ENCODE data around the gene ABCA1. TPM values are rescaled to one million over a fixed set of nuclear protein-coding genes. Genes with fewer than 3 reads are reported as not detected.

Gene ABCA1
- total RNA-seq, 1 donor: 73.1 TPM

DNA sequence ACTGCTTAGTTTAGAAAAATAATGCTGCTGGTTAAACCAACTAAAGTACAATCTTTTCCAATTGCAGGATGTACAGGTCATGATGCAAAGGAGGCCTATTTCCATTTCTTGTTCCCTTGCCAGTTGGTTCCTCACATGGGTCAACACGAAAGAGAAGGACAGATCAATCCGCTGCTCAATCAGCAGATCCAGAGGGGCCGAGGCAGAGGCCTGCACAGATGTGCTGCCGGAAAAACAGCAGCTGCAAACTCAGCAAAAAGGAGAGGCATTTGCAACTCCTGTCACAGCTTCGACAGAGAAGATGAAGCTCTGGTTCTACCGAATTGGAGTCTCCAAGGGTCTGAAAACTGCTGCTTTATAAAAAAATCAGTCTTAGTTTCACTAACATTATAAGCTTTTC is 94.3 kb downstream of the ABCA1 start:
- no peak for DNase-seq (ENCODE audit: insufficient read length, low spot score, missing footprints)
- H3K79me2 ChIP-seq (ENCODE audit: insufficient read depth, low read length): no peaks in the 10 kb centered on the region
- H3K4me1 ChIP-seq (ENCODE audit: insufficient read depth, low read length): peaks cover 35% of the 10 kb centered on the region
- no peaks in the 10 kb centered on the region for H4K20me1 ChIP-seq (ENCODE audit: insufficient read depth, low read length)
- TF ChIP-seq, protein P1, sequence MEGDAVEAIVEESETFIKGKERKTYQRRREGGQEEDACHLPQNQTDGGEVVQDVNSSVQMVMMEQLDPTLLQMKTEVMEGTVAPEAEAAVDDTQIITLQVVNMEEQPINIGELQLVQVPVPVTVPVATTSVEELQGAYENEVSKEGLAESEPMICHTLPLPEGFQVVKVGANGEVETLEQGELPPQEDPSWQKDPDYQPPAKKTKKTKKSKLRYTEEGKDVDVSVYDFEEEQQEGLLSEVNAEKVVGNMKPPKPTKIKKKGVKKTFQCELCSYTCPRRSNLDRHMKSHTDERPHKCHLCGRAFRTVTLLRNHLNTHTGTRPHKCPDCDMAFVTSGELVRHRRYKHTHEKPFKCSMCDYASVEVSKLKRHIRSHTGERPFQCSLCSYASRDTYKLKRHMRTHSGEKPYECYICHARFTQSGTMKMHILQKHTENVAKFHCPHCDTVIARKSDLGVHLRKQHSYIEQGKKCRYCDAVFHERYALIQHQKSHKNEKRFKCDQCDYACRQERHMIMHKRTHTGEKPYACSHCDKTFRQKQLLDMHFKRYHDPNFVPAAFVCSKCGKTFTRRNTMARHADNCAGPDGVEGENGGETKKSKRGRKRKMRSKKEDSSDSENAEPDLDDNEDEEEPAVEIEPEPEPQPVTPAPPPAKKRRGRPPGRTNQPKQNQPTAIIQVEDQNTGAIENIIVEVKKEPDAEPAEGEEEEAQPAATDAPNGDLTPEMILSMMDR (IDR thresholded peaks at IDR 0.05; ENCODE audit: extremely low read depth, low read depth, low read length): no peak
- H2AFZ ChIP-seq (ENCODE audit: low read length): no peak overlapping the region
- H3K4me3 ChIP-seq (ENCODE audit: insufficient read depth, low read length): no peak overlapping the region
- H3K36me3 ChIP-seq (ENCODE audit: insufficient read depth, low read length): peaks cover 2% of the 10 kb centered on the region
- H3K27ac ChIP-seq (ENCODE audit: low read depth, low read length): no peak overlapping the region
- H3K4me2 ChIP-seq (ENCODE audit: insufficient read depth, low read length): no peak overlapping the region
- H3K27me3 ChIP-seq (ENCODE audit: insufficient read depth, low read length): no peaks in the 10 kb centered on the region
- H3K9me3 ChIP-seq (ENCODE audit: low read depth, low read length): no peaks in the 10 kb centered on the region

DNA sequence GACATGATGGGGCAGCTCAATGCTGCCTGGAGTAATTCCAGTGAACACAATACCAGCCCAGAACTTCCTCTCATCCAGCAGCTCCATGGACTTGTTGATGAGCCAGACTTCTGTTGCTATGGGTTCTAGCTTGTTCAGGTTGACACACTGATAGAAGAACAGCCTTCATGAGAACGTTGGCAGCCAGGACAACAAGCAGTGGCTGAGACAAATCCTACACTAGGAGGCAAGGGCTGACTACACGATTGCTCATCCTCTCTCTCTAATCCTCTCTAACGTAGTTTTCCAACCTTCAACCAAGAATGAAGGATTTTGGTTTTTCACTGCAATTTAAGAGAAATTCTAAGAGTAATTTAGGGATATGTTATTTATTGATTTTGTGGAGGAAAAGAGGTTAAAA is 96.3 kb downstream of the ABCA1 start:
- Histone ChIP-seq H4K20me1 (ENCODE audit: insufficient read depth, low read length) (no peaks in the 10 kb centered on the region), H3K79me2 (ENCODE audit: insufficient read depth, low read length) (no peaks in the 10 kb centered on the region), H3K4me2 (ENCODE audit: insufficient read depth, low read length) (peak overlapping the region; percentile 16), H2AFZ (ENCODE audit: low read length) (no peak overlapping the region), H3K36me3 (ENCODE audit: insufficient read depth, low read length) (peaks cover 10% of the 10 kb centered on the region), H3K4me3 (ENCODE audit: insufficient read depth, low read length) (no peak overlapping the region), H3K27ac (ENCODE audit: low read depth, low read length) (peak overlapping the region; percentile 68), H3K4me1 (ENCODE audit: insufficient read depth, low read length) (peaks cover 35% of the 10 kb centered on the region), H3K27me3 (ENCODE audit: insufficient read depth, low read length) (no peaks in the 10 kb centered on the region), H3K9me3 (ENCODE audit: low read depth, low read length) (no peaks in the 10 kb centered on the region)
- TF ChIP-seq, protein P1 (IDR thresholded peaks at IDR 0.05; ENCODE audit: extremely low read depth, low read depth, low read length): no peak
- DNase-seq (ENCODE audit: insufficient read length, low spot score, missing footprints): no peak

DNA sequence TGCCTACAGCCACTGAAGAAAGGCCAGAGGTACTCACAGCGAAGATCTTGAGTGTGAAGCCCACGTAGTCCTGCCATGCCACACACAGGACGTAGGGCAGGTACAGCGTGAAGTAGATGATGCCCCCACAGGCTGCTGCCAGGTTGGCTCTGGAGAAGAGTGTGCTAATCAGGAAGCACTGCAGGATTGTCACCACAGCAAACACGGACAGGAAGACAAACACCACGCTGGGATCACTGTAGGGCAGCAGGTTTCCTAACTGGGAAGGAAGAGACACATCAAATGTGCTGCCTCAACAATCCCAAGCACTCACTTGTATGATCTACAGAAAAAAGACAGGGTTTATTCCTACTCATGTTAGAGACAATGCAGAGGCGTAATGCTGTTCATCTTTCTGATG is 101.0 kb downstream of the ABCA1 start:
- Histone ChIP-seq H3K36me3 (ENCODE audit: insufficient read depth, low read length) (peaks cover 24% of the 10 kb centered on the region), H3K4me1 (ENCODE audit: insufficient read depth, low read length) (peaks cover 20% of the 10 kb centered on the region), H3K4me2 (ENCODE audit: insufficient read depth, low read length) (no peak overlapping the region), H2AFZ (ENCODE audit: low read length) (no peak overlapping the region), H3K9me3 (ENCODE audit: low read depth, low read length) (no peaks in the 10 kb centered on the region), H4K20me1 (ENCODE audit: insufficient read depth, low read length) (no peaks in the 10 kb centered on the region), H3K27ac (ENCODE audit: low read depth, low read length) (no peak overlapping the region), H3K4me3 (ENCODE audit: insufficient read depth, low read length) (no peak overlapping the region), H3K27me3 (ENCODE audit: insufficient read depth, low read length) (no peaks in the 10 kb centered on the region), H3K79me2 (ENCODE audit: insufficient read depth, low read length) (no peaks in the 10 kb centered on the region)
- DNase-seq (ENCODE audit: insufficient read length, low spot score, missing footprints): no peak
- TF ChIP-seq, protein P1 (IDR thresholded peaks at IDR 0.05; ENCODE audit: extremely low read depth, low read depth, low read length): no peak

DNA sequence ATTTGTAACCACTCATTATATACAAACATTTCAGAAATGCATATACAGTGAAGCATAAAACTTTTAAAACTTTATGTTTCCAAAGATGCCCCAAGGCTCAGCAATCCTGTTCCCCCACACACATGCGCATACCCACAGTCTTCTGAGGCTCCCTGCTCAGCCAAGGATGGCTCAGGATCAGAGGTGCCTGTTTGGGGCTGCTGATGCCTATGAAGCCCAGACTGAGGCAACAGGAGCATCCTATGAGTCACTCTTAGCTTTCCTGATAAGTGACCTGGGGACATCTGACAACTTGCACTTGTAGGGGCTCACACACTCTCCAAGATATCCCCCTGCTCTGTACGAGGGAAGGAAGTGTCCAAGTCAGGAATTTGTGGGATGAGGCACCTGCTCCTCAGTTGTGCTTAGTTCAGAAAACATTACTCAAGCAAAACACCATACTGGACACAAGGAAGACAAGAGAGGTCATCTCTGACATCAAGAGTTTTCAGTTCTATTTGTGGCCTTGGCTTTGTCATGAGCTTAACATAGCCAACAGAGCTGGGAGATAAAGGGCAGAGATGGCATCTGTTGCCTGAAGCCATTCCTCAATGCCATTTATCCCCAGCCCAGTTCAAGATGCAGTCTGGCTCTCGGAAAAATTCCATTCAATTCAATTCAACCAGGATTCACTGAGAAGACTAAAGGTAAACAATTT is 101.7 kb downstream of the ABCA1 start:
- H3K36me3 ChIP-seq (ENCODE audit: insufficient read depth, low read length): peaks cover 24% of the 10 kb centered on the region

More for the DNA sequence above, 101.7 kb downstream of the ABCA1 start:
- Histone ChIP-seq H2AFZ (ENCODE audit: low read length) (no peak overlapping the region), H3K4me1 (ENCODE audit: insufficient read depth, low read length) (peaks cover 15% of the 10 kb centered on the region), H4K20me1 (ENCODE audit: insufficient read depth, low read length) (no peaks in the 10 kb centered on the region), H3K4me3 (ENCODE audit: insufficient read depth, low read length) (no peak overlapping the region), H3K27me3 (ENCODE audit: insufficient read depth, low read length) (no peaks in the 10 kb centered on the region), H3K9me3 (ENCODE audit: low read depth, low read length) (no peaks in the 10 kb centered on the region), H3K79me2 (ENCODE audit: insufficient read depth, low read length) (no peaks in the 10 kb centered on the region), H3K27ac (ENCODE audit: low read depth, low read length) (no peak overlapping the region), H3K4me2 (ENCODE audit: insufficient read depth, low read length) (no peak overlapping the region)
- no peak for DNase-seq (ENCODE audit: insufficient read length, low spot score, missing footprints)
- TF ChIP-seq, protein P1 (IDR thresholded peaks at IDR 0.05; ENCODE audit: extremely low read depth, low read depth, low read length): no peak

Data from osteoblast (primary cell).